COR-L47 (cell line): ENCODE results near the gene FEN1.

Experiments
- DNase-seq: peaks from one replicate; lab custom pipeline; 2025; lab: John Stamatoyannopoulos, UW

Gene FEN1

GRCh38 chr11:61795459-61795858, 2.7 kb downstream of the FEN1 start:
- DNase-seq, result no peak

GRCh38 chr11:61795876-61796526, 3.3 kb downstream of the FEN1 start:
- no peak for DNase-seq

GRCh38 chr11:61797263-61797944, 4.7 kb downstream of the FEN1 start:
- peak; percentile 65 for DNase-seq

- DNase-seq, result no peak
Observed at GRCh38 chr11:61799665-61800284, 7.1 kb downstream of the FEN1 start.

- no peak for DNase-seq
Observed at GRCh38 chr11:61800331-61801281, 7.9 kb downstream of the FEN1 start.

- no peak for DNase-seq
Observed at GRCh38 chr11:61802605-61803004, 9.9 kb downstream of the FEN1 start.

GRCh38 chr11:61803889-61804647, 11.4 kb downstream of the FEN1 start:
- DNase-seq, result no peak

- no peak for DNase-seq
Observed at GRCh38 chr11:61805146-61805545, 12.4 kb downstream of the FEN1 start.

- DNase-seq, result no peak
Observed at GRCh38 chr11:61806785-61807184, 14.1 kb downstream of the FEN1 start.

GRCh38 chr11:61810671-61811175, 18.0 kb downstream of the FEN1 start:
- no peak for DNase-seq

GRCh38 chr11:61811831-61812230, 19.1 kb downstream of the FEN1 start:
- DNase-seq, result no peak

- DNase-seq, result no peak
Observed at GRCh38 chr11:61812736-61813411, 20.2 kb downstream of the FEN1 start.

- DNase-seq, result peak; percentile 39
Observed at GRCh38 chr11:61814247-61814957, 21.7 kb downstream of the FEN1 start.

GRCh38 chr11:61814958-61815789, 22.5 kb downstream of the FEN1 start:
- peak; percentile 91 for DNase-seq

- peak; percentile 86 for DNase-seq
Observed at GRCh38 chr11:61815790-61816735, 23.4 kb downstream of the FEN1 start.

- peak; percentile 99 for DNase-seq
Observed at GRCh38 chr11:61816736-61817455, 24.2 kb downstream of the FEN1 start, which contains the start of gene FADS1. Gene FADS1 (minus strand): TSS chr11:61817003. CDS start chr11:61816929, 74 bp downstream.
